ENCODE results near the gene NXPH1. TPM values are rescaled to one million over a fixed set of nuclear protein-coding genes. Genes with fewer than 3 reads are reported as not detected.

NXPH1 gene
- polyA plus RNA-seq, 3 donors, result not detected

Other genes with a start within 250 kb of the NXPH1 start
- gene ICA1, start 171.4 kb upstream of the NXPH1 start, polyA plus RNA-seq (ENCODE audit: insufficient read length in 3 of 3), result 10 to 100 TPM; 16.9 to 33.6 (median 30.4) TPM

Measured in renal pelvis (tissue), 3 donors.